ENCODE data around the gene PCGF5. TPM values are rescaled to one million over a fixed set of nuclear protein-coding genes. Genes with fewer than 3 reads are reported as not detected.
A peak's percentile ranks its signal among the peaks of the same experiment; 100 is the strongest.

Gene PCGF5
- total and polyA plus RNA-seq, 8 donors = 12.7 to 23.2 (median 15.9) TPM

- WGBS, 2 donors = 1% methylated on average over 35 to 40 of the region's 40 CpGs
- intact Hi-C loops (cut with DNase I) = no loop called here
- DNase-seq (peak in 2 of 6 donors; percentile 7 to 47), ATAC-seq (peak; percentile 46 to 63 (median 56)), FAIRE-seq (no peak)
- peaks cover 7 to 19% (median 8%) of the 10 kb centered on the region in 3 donors for H3K4me1 ChIP-seq
- no peaks in the 10 kb centered on the region for H3K27me3 ChIP-seq
- TF ChIP-seq CTCF (IDR thresholded peaks at IDR 0.05) = no peak
- no peaks in the 10 kb centered on the region for H3K36me3 ChIP-seq
- H3K27ac ChIP-seq = peak overlapping the region; percentile 89 to 95 (median 92)
- H3K4me3 ChIP-seq = peak overlapping the region; percentile 79 to 93 (median 88)
- H3K9me3 ChIP-seq = no peaks in the 10 kb centered on the region
These were observed 652 bp downstream of the PCGF5 start for GRCh38 chr10:91220954-91221675.

GRCh38 chr10:91226093-91226492 lies 5.6 kb downstream of the PCGF5 start:
- FAIRE-seq = no peak

GRCh38 chr10:91227576-91227975 lies 7.1 kb downstream of the PCGF5 start:
- Histone ChIP-seq H3K4me1 (peaks cover 0 to 8% (median 8%) of the 10 kb centered on the region in 3 donors), H3K36me3 (no peaks in the 10 kb centered on the region), H3K27ac (no peak overlapping the region), H3K9me3 (no peaks in the 10 kb centered on the region), H3K27me3 (no peaks in the 10 kb centered on the region), H3K4me3 (no peak overlapping the region)
- ATAC-seq = no peak
- FAIRE-seq = no peak
- no peak for DNase-seq
- WGBS, 2 donors = 77 to 80% methylated on average over 1 of the region's 1 CpG
- TF ChIP-seq CTCF (IDR thresholded peaks at IDR 0.05) = no peak
- intact Hi-C loops (cut with DNase I) = no loop called here

More at GRCh38 chr10:91226093-91226492, 5.6 kb downstream of the PCGF5 start:
- Histone ChIP-seq H3K9me3 (no peaks in the 10 kb centered on the region), H3K4me1 (peaks cover 0 to 11% (median 8%) of the 10 kb centered on the region in 3 donors), H3K27me3 (no peaks in the 10 kb centered on the region), H3K36me3 (no peaks in the 10 kb centered on the region), H3K4me3 (no peak overlapping the region), H3K27ac (no peak overlapping the region)
- ATAC-seq (no peak), DNase-seq (no peak)
- 80 to 83% methylated on average over 3 of the region's 3 CpGs for WGBS, 2 donors
- TF ChIP-seq CTCF (IDR thresholded peaks at IDR 0.05) = no peak
- intact Hi-C loops (cut with DNase I) = no loop called here

- intact Hi-C loops (cut with DNase I) = no loop called here
- 32 to 35% methylated on average over 1 of the region's 1 CpG for WGBS, 2 donors
- no peak for TF ChIP-seq CTCF (IDR thresholded peaks at IDR 0.05)
- Histone ChIP-seq H3K4me1 (no peaks in the 10 kb centered on the region), H3K9me3 (no peaks in the 10 kb centered on the region), H3K27me3 (no peaks in the 10 kb centered on the region), H3K36me3 (no peaks in the 10 kb centered on the region), H3K4me3 (no peak overlapping the region), H3K27ac (no peak overlapping the region)
- DNase-seq = no peak
- no peak for ATAC-seq
- FAIRE-seq = peak; percentile 91
These were observed 9.2 kb downstream of the PCGF5 start for GRCh38 chr10:91229683-91230082.

- no peaks in the 10 kb centered on the region for H3K27me3 ChIP-seq
- H3K4me3 ChIP-seq = no peak overlapping the region
- no peak for FAIRE-seq
- H3K36me3 ChIP-seq = no peaks in the 10 kb centered on the region
- H3K27ac ChIP-seq = no peak overlapping the region
- no peak for ATAC-seq
- WGBS, 2 donors = 79 to 88% methylated on average over 1 of the region's 1 CpG
- H3K4me1 ChIP-seq = no peaks in the 10 kb centered on the region
- no peak for DNase-seq
- H3K9me3 ChIP-seq = no peaks in the 10 kb centered on the region
- intact Hi-C loops (cut with DNase I) = no loop called here
- TF ChIP-seq CTCF (IDR thresholded peaks at IDR 0.05) = no peak
These were observed 17.7 kb downstream of the PCGF5 start for GRCh38 chr10:91238191-91238590.
